ENCODE data around the gene ATAD3A. TPM values are rescaled to one million over a fixed set of nuclear protein-coding genes. Genes with fewer than 3 reads are reported as not detected.

The ATAD3A gene
- total RNA-seq, 1 experiment from 2014 or later = 46.2 TPM

DNA sequence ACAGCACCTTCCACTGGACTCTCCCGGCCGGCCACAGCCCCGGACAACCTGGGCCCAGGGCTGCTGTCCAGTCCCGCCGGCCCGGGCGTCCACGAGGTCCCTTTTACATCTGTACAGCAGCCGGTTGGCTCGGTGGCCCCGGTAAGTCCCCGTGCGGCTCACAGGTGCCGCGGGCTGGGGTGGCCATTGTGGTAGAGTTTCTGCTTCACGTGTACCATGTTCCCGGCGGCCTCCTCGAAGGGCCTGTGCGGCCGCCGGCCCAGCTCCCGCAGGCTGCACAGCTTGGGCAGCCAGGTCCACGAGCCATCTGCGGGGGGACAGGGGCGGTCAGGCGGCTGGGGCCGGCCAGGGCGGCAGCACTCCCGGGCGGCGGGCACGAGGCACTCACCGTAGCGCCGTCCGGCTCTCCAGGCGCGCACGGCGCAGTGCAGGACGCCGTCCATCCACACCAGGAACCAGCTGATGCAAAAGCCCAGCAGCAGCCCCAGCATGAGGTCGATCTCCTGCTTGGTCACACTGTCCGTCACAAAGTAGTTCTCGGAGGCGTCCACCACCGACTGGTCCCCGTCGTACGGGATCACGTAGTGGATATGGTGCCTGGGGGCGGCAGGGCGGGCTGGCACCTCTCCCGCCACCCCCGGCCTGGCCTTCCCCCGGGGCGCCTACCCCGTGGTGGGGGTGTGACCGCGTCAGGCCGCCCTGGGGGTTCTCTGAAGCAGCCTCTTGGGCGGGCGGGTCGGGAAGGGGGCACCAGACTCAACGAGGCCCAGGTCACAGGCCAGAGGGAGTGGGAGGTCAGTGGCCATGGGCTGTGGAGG is 23.4 kb downstream of the ATAD3A start:
- Mint-ChIP-seq H3K4me3 (ENCODE audit: low read depth, unreplicated experiment) (no peak overlapping the region), H3K27me3 (ENCODE audit: unreplicated experiment) (no peaks in the 10 kb centered on the region), H3K27ac (ENCODE audit: unreplicated experiment) (no peak overlapping the region), H3K36me3 (ENCODE audit: insufficient read depth, unreplicated experiment) (peaks cover 34% of the 10 kb centered on the region), H3K9me3 (ENCODE audit: low read depth, unreplicated experiment) (peaks cover 3% of the 10 kb centered on the region), H3K4me1 (ENCODE audit: low read depth, unreplicated experiment) (no peaks in the 10 kb centered on the region)
- TF ChIP-seq, protein P1, sequence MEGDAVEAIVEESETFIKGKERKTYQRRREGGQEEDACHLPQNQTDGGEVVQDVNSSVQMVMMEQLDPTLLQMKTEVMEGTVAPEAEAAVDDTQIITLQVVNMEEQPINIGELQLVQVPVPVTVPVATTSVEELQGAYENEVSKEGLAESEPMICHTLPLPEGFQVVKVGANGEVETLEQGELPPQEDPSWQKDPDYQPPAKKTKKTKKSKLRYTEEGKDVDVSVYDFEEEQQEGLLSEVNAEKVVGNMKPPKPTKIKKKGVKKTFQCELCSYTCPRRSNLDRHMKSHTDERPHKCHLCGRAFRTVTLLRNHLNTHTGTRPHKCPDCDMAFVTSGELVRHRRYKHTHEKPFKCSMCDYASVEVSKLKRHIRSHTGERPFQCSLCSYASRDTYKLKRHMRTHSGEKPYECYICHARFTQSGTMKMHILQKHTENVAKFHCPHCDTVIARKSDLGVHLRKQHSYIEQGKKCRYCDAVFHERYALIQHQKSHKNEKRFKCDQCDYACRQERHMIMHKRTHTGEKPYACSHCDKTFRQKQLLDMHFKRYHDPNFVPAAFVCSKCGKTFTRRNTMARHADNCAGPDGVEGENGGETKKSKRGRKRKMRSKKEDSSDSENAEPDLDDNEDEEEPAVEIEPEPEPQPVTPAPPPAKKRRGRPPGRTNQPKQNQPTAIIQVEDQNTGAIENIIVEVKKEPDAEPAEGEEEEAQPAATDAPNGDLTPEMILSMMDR (IDR thresholded peaks at IDR 0.05; ENCODE audit: unreplicated experiment) = no peak
- DNase-seq = no peak
- CTCF ChIA-PET = no interaction called here
- no TSS peak for BruUV-seq (replicated peaks)
- intact Hi-C loops (cut with micrococcal nuclease; ENCODE audit: unreplicated experiment) = no loop called here

- Mint-ChIP-seq H3K27me3 (ENCODE audit: unreplicated experiment) (no peaks in the 10 kb centered on the region), H3K9me3 (ENCODE audit: low read depth, unreplicated experiment) (peaks cover 3% of the 10 kb centered on the region), H3K27ac (ENCODE audit: unreplicated experiment) (no peak overlapping the region), H3K4me3 (ENCODE audit: low read depth, unreplicated experiment) (no peak overlapping the region), H3K4me1 (ENCODE audit: low read depth, unreplicated experiment) (no peaks in the 10 kb centered on the region), H3K36me3 (ENCODE audit: insufficient read depth, unreplicated experiment) (peaks cover 31% of the 10 kb centered on the region)
- no peak for DNase-seq
- TF ChIP-seq, protein P1 (IDR thresholded peaks at IDR 0.05; ENCODE audit: unreplicated experiment) = no peak
- no TSS peak for BruUV-seq (replicated peaks)
- CTCF ChIA-PET = no interaction called here
- intact Hi-C loops (cut with micrococcal nuclease; ENCODE audit: unreplicated experiment) = no loop called here
Measured at GRCh38 chr1:1536019-1536937, 24.3 kb downstream of the ATAD3A start.

DNA sequence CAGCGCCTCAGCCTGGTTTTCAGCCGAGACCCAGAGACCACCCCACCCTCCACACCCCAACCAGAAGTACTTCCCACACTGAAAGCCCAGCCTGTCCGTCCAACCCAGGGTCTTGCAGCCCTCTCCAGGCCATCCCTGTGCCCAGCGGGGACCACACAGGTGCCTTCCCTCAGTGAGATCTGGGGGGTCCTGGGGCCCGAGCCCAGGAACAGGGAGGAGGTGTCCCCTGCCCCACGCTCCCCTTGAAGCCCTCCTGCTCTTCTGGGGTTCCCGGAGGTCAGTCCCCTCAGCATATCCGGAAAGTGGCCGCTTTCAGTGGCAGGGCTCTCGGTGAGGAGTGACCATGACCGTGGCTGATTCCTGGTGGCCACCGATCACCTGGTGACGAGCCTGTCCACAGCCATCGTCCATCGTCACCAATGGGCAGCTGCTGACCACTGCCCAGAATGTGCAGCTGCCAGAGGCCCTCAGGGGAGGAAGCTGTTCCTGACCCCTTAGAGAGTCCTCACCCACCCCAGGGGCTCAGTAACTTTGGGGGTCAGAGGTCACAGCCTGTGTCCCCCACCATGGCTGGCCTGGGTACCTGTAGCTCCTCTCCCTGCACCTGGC is 25.1 kb downstream of the ATAD3A start:
- peaks cover under 1% of the 10 kb centered on the region for H3K9me3 Mint-ChIP-seq (ENCODE audit: low read depth, unreplicated experiment)
- H3K27me3 Mint-ChIP-seq (ENCODE audit: unreplicated experiment) = no peaks in the 10 kb centered on the region
- H3K4me3 Mint-ChIP-seq (ENCODE audit: low read depth, unreplicated experiment) = no peak overlapping the region
- TF ChIP-seq, protein P1 (IDR thresholded peaks at IDR 0.05; ENCODE audit: unreplicated experiment) = no peak
- DNase-seq = no peak
- CTCF ChIA-PET = no interaction called here
- intact Hi-C loops (cut with micrococcal nuclease; ENCODE audit: unreplicated experiment) = no loop called here
- H3K4me1 Mint-ChIP-seq (ENCODE audit: low read depth, unreplicated experiment) = no peaks in the 10 kb centered on the region
- H3K36me3 Mint-ChIP-seq (ENCODE audit: insufficient read depth, unreplicated experiment) = peaks cover 35% of the 10 kb centered on the region
- no TSS peak for BruUV-seq (replicated peaks)
- no peak overlapping the region for H3K27ac Mint-ChIP-seq (ENCODE audit: unreplicated experiment)

GRCh38 chr1:1537626-1538250 is 25.8 kb downstream of the ATAD3A start:
- CTCF ChIA-PET = no interaction called here
- Mint-ChIP-seq H3K27me3 (ENCODE audit: unreplicated experiment) (no peaks in the 10 kb centered on the region), H3K9me3 (ENCODE audit: low read depth, unreplicated experiment) (no peaks in the 10 kb centered on the region), H3K4me1 (ENCODE audit: low read depth, unreplicated experiment) (no peaks in the 10 kb centered on the region), H3K27ac (ENCODE audit: unreplicated experiment) (no peak overlapping the region), H3K36me3 (ENCODE audit: insufficient read depth, unreplicated experiment) (peaks cover 33% of the 10 kb centered on the region), H3K4me3 (ENCODE audit: low read depth, unreplicated experiment) (no peak overlapping the region)
- DNase-seq = no peak
- intact Hi-C loops (cut with micrococcal nuclease; ENCODE audit: unreplicated experiment) = no loop called here
- BruUV-seq (replicated peaks) = no TSS peak
- TF ChIP-seq, protein P1 (IDR thresholded peaks at IDR 0.05; ENCODE audit: unreplicated experiment) = no peak
